Type B pancreatic cell (in vitro differentiated cells): ENCODE results near the gene SLC30A9. TPM values are rescaled to one million over a fixed set of nuclear protein-coding genes. Genes with fewer than 3 reads are reported as not detected.

Experiments used
- DNase-seq: peaks from one replicate; pipeline ENCODE4 v3.0.0; 2021; ENCODE audit warnings: mixed read lengths; ENCODE audit not compliant: unreplicated experiment; ENCODE audit errors: extremely low spot score
- H3K27ac Mint-ChIP-seq: 2 replicates; pipeline ENCODE4 v1.8.0; 2021; ENCODE audit warnings: mild to moderate bottlenecking, mixed read lengths
- H3K27me3 Mint-ChIP-seq: 2 replicates; pipeline ENCODE4 v1.8.0; 2021; ENCODE audit warnings: mixed read lengths
- H3K36me3 Mint-ChIP-seq: 2 replicates; pipeline ENCODE4 v1.8.0; 2021; ENCODE audit warnings: mixed read lengths
- H3K4me1 Mint-ChIP-seq: one replicate; pipeline ENCODE4 v1.8.0; 2021; ENCODE audit warnings: mixed read lengths; ENCODE audit not compliant: unreplicated experiment
- H3K4me3 Mint-ChIP-seq: 2 replicates; pipeline ENCODE4 v1.8.0; 2021; ENCODE audit warnings: mild to moderate bottlenecking, mixed read lengths
- H3K9me3 Mint-ChIP-seq: 2 replicates; pipeline ENCODE4 v1.8.0; 2021; ENCODE audit warnings: mixed read lengths
- CTCF ChIP-seq: fragments of 200-600 bp; sonication (generic); conservative IDR thresholded peaks from 2 replicates; pipeline ENCODE4 v1.5.0; 2021; ENCODE audit warnings: antibody characterized with exemption, mild to moderate bottlenecking
- long read RNA-seq: library from polyadenylated mRNA; unstranded; transcript quantifications from one replicate; pipeline ENCODE4 v2.0.0, GENCODE V29; 2020
- total RNA-seq: library from RNA; stranded (reverse); gene quantifications from 2 replicates; pipeline ENCODE4 v1.2.1, GENCODE V29; 2021; ENCODE audit warnings: low replicate concordance

Gene SLC30A9
- total RNA-seq: 50.1 and 61.4 TPM in 2 replicates
- long read RNA-seq, full-length matches to known transcripts: 113 of 193 reads
- long read RNA-seq, partial matches to known transcripts: 41 of 193 reads
- long read RNA-seq, other reads (novel, unspliced or antisense): 39 of 193 reads

GRCh38 chr4:41990365-41991111, at the start of gene SLC30A9:
SLC30A9 (plus strand) TSS chr4:41990530; CDS start chr4:41990652, 122 bp downstream.
- H3K27me3 Mint-ChIP-seq: no peaks in the 10 kb centered on the region
- peak; percentile 90 for DNase-seq
- peaks cover 3% of the 10 kb centered on the region for H3K36me3 Mint-ChIP-seq
- H3K9me3 Mint-ChIP-seq: no peaks in the 10 kb centered on the region
- peak; percentile 74 for TF ChIP-seq CTCF
- peak within 1 kb of the TSS; percentile 99 for H3K4me3 Mint-ChIP-seq
- peaks cover 14% of the 10 kb centered on the region for H3K4me1 Mint-ChIP-seq
- peak within 1 kb of the TSS; percentile 97 for H3K27ac Mint-ChIP-seq

- H3K9me3 Mint-ChIP-seq: no peaks in the 10 kb centered on the region
- no peak overlapping the region for H3K4me3 Mint-ChIP-seq
Observed at GRCh38 chr4:41940834-41941233, 49.5 kb upstream of the SLC30A9 start.

GRCh38 chr4:41943506-41943905, 46.8 kb upstream of the SLC30A9 start:
- Mint-ChIP-seq H3K27ac (no peak overlapping the region), H3K4me3 (no peak overlapping the region), H3K27me3 (no peaks in the 10 kb centered on the region), H3K9me3 (no peaks in the 10 kb centered on the region), H3K36me3 (peaks cover 24% of the 10 kb centered on the region), H3K4me1 (peaks cover 3% of the 10 kb centered on the region)
- no peak for TF ChIP-seq CTCF
- DNase-seq: no peak

More at GRCh38 chr4:41940834-41941233, 49.5 kb upstream of the SLC30A9 start:
- no peak for DNase-seq
- TF ChIP-seq CTCF: no peak
- Mint-ChIP-seq H3K27me3 (no peaks in the 10 kb centered on the region), H3K36me3 (peaks cover 28% of the 10 kb centered on the region), H3K4me1 (peaks cover 9% of the 10 kb centered on the region), H3K27ac (no peak overlapping the region)

GRCh38 chr4:41944089-41944488, 46.2 kb upstream of the SLC30A9 start:
- peaks cover 21% of the 10 kb centered on the region for H3K36me3 Mint-ChIP-seq
- TF ChIP-seq CTCF: no peak
- H3K4me1 Mint-ChIP-seq: no peaks in the 10 kb centered on the region
- H3K4me3 Mint-ChIP-seq: no peak overlapping the region
- no peak overlapping the region for H3K27ac Mint-ChIP-seq
- no peaks in the 10 kb centered on the region for H3K27me3 Mint-ChIP-seq
- no peaks in the 10 kb centered on the region for H3K9me3 Mint-ChIP-seq
- DNase-seq: no peak

GRCh38 chr4:41949531-41949930, 40.8 kb upstream of the SLC30A9 start:
- Mint-ChIP-seq H3K9me3 (no peaks in the 10 kb centered on the region), H3K27me3 (no peaks in the 10 kb centered on the region), H3K4me3 (no peak overlapping the region), H3K4me1 (no peaks in the 10 kb centered on the region), H3K27ac (no peak overlapping the region), H3K36me3 (peaks cover 32% of the 10 kb centered on the region)
- no peak for DNase-seq
- TF ChIP-seq CTCF: no peak
